ENCODE measurements around the gene MTA3.

The MTA3 gene

GRCh38 chr2:42796427-42797248 lies 228.2 kb downstream of the MTA3 start:
- DNase-seq (ENCODE audit: extremely low read depth, low read depth): no peak
- TF ChIP-seq CTCF (IDR thresholded peaks at IDR 0.05; ENCODE audit: low read depth, low read length): no peak

- TF ChIP-seq CTCF (IDR thresholded peaks at IDR 0.05; ENCODE audit: low read depth, low read length): no peak
- DNase-seq (ENCODE audit: extremely low read depth, low read depth): no peak
Observed at GRCh38 chr2:42797281-42797680, 228.8 kb downstream of the MTA3 start.

GRCh38 chr2:42799881-42800280 lies 231.4 kb downstream of the MTA3 start:
- DNase-seq (ENCODE audit: extremely low read depth, low read depth): no peak
- TF ChIP-seq CTCF (IDR thresholded peaks at IDR 0.05; ENCODE audit: low read depth, low read length): no peak

GRCh38 chr2:42800461-42800962 lies 232.1 kb downstream of the MTA3 start:
- no peak for TF ChIP-seq CTCF (IDR thresholded peaks at IDR 0.05; ENCODE audit: low read depth, low read length)
- DNase-seq (ENCODE audit: extremely low read depth, low read depth): no peak

- no peak for TF ChIP-seq CTCF (IDR thresholded peaks at IDR 0.05; ENCODE audit: low read depth, low read length)
- DNase-seq (ENCODE audit: extremely low read depth, low read depth): no peak
Observed at GRCh38 chr2:42800981-42801380, 232.5 kb downstream of the MTA3 start.

- TF ChIP-seq CTCF (IDR thresholded peaks at IDR 0.05; ENCODE audit: low read depth, low read length): no peak
- DNase-seq (ENCODE audit: extremely low read depth, low read depth): no peak
Observed at GRCh38 chr2:42801381-42801780, 232.9 kb downstream of the MTA3 start.

GRCh38 chr2:42802150-42802549 lies 233.7 kb downstream of the MTA3 start:
- no peak for TF ChIP-seq CTCF (IDR thresholded peaks at IDR 0.05; ENCODE audit: low read depth, low read length)
- no peak for DNase-seq (ENCODE audit: extremely low read depth, low read depth)
